NCI-H1694 (cell line): ENCODE data around the gene RPS5.
"Not testable (repeated sequence)": the region's sequence is repeated elsewhere in the genome, so short reads cannot be mapped to it uniquely, and the experiment has no call there.

Experiments used
- DNase-seq: peaks from one replicate; lab custom pipeline; 2025; lab: John Stamatoyannopoulos, UW

Gene RPS5

DNA sequence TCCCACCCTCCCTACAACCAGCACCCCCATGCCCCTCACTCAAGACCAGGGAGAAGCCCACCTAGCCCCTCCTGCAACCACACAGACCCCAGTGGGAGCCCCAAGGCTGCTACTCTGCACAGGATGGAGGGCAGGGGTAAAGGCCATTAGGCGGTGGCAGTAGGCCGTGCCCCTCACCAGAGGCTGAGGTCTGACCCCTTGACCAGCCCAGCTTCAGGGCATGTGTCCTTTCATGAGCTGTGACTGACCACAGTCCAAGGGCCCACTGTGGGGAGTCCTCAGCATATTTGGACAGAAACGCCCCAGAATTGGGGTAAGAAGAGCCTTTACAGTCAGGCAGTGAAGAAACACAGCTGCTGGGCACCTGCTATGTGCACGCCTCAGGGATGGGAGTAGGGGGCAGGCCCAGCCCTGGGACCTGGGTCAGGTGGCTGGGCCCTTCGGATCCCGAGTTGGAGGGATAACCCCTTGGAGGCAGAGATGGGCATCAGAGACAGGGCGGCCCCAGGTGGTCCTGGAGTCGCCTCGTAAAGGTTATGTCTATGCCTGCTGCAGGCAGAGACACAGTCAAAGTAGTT, 1.7 kb upstream of the RPS5 start:
- no peak for DNase-seq

- no peak for DNase-seq
Observed at GRCh38 chr19:58385891-58386575, 1.0 kb upstream of the RPS5 start.

DNA sequence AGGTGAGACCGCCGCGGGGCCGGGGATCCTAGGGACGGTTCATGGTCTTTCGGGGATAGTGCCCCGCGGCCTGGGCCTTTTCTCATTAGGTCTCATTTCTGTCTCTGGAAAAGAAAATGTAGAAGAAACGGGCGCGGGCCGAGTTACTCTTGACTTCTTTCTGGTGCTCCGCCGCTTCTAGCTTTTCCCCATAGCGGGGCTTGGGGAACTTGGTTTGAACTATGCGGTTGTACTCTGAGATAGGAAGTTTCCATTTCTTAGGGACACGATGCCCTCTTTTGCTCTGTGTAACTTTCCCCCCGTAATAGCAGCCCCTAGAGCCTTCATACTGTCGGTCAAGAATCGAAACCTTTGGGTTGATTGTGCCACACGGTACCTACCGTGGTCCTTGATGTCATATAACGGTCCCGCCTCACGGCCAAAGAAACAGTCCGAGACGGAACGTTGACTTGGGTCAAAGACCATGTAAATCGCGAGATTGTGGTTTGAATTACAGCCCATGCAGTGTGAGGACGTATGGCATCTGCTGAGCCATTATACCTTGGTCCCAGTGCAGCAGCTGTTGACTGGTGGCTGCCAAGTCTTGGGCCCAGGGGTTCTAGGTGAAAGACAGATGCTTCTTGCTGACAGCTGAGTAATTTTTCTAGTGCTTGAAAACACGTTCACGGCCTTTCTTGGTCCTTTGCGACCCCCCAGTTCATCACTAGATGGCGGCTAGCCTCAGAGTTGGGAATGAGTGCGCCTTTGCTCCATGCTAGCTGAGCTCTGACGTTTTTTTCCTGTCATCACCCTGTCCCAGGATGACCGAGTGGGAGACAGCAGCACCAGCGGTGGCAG, 487 bp downstream of the RPS5 start:
- peak; percentile 40 for DNase-seq

DNA sequence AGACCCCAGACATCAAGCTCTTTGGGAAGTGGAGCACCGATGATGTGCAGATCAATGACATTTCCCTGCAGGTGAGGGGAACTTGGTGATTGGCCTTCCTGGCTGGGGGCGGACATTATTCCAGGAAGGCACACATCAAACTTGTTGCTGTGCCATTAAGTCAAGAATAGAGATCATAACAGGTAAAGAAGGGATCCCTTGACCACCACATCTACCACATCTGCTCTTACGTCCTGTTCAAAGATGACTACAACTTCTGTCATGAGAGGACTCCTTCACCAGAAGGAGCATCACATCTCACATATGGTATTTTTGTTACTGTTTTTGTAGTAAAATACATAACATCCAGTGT, 1.1 kb downstream of the RPS5 start:
- DNase-seq, result no peak

DNA sequence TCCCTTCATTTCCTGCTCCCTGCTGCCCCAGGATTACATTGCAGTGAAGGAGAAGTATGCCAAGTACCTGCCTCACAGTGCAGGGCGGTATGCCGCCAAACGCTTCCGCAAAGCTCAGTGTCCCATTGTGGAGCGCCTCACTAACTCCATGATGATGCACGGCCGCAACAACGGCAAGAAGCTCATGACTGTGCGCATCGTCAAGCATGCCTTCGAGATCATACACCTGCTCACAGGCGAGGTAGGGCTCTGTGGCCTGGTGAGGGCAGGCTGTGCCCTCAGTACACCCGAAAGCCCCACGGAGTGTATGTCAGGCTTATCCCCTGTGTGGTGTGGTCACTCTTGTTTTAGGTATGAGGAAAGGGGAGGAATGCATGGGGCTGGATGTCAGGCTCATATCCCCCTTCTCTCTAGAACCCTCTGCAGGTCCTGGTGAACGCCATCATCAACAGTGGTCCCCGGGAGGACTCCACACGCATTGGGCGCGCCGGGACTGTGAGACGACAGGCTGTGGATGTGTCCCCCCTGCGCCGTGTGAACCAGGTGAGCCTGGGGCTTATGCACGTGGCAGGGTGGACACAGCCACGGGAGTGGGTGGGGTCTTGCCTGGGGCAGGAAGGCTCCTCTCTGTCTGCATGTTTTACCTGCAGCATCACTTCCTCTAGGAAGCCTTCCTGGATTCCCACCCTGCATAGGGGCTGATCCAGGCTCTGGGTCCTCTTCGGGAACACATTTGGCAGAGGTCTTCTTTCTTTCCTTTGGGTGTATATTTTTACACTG, 6.1 kb downstream of the RPS5 start:
- no peak for DNase-seq

DNA sequence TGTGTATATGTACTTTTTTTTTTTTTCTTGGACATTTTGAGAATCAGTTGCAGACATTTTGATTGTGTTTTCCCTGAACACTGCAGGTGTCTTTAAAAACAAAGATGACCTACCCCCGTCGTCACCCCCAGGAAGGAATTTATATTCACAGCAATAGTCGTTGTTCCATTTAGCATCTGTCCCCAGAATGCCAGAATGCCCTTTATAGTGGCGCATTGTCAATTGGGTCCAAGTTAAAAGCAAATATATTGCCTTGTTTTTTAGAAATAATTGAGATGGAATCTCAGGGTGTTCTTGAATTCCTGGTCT, 6.6 kb downstream of the RPS5 start:
- no peak for DNase-seq

GRCh38 chr19:58394821-58395219, 7.8 kb downstream of the RPS5 start:
- DNase-seq, result no peak

GRCh38 chr19:58395220-58395978, 8.3 kb downstream of the RPS5 start, which contains the start of gene RNF225:
TSS of gene RNF225 (plus strand) at chr19:58395656. CDS start at chr19:58396090, 434 bp downstream.
- no peak for DNase-seq

- no peak for DNase-seq
Observed at GRCh38 chr19:58395979-58396627, 9.0 kb downstream of the RPS5 start.

GRCh38 chr19:58396691-58397532, 9.8 kb downstream of the RPS5 start:
- no peak for DNase-seq

DNA sequence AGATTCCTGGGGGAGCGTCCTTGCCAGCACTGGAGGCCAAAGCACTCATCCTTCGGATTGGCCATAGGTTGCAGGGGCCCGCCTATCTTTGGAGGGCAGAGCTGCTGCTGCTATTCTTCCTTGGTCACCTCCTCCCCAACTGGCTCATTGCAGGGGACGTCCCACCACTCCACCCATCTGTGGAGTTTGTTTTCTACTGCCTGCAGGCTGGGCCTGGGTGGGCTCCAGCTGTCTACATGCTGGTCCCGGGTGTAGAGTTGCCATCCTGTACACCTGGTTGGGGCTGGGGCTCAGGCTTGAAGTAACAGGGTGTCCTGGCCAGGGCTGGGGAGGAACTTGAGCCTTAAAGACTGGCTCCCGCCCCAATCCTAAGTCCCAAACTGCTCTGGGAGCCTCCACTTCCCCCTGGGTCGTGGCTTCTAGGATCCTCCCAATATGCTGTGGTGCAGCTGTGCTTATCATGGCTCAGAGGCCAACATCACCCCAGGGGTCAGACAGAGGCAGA, 10.5 kb downstream of the RPS5 start:
- DNase-seq, result no peak

DNA sequence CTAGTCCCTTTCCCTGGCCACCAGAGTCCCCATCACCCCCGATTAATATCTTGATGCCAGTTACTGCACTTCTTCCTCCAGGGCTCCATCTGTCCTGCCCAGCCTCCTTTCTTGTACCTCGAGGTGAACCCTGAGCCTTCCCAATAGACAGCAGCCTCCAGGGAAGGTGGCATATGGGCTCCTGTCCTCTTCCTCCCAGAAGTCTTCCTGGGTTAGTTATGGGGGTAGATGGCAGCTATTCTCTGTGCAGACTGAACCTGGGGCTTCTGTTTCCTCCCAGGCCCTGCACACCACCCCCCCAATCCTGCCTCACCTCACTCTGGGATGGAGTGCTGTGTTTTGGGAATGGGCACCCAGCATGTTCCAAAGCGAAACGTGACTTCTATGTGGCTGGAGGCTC, 11.0 kb downstream of the RPS5 start:
- no peak for DNase-seq

- no peak for DNase-seq
Observed at GRCh38 chr19:58398545-58398944, 11.5 kb downstream of the RPS5 start.

- DNase-seq, result no peak
Observed at GRCh38 chr19:58399903-58400302, 12.8 kb downstream of the RPS5 start.

DNA sequence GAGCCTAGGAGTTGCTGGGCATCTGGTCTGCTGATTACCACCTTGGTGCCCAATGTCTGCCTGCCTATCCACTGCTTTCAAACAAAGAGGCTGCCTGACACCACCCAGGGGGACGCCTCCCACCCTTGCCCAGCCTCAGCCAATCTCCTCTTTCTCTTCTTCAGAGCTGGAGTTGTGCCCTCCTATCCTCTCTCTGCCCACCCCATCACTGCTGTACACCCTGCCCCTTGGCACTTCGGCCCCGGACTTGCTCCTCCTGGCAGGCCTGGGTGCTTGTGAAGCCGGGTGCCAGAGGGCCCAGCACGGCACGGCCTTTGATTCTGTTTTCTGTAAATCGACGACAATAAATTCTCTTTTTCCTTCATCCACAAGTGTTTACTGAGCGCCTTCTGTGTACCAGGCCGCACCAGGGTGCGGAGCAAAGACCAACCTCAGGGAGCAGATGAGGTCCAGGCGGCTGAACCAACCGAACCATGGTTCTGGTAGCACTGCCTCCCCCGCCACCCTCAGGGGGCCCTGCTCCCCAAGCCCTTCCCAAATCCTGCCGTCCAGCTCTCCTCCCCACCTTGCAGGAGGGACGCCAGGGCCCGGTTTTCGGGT, 13.3 kb downstream of the RPS5 start:
- peak; percentile 45 for DNase-seq

GRCh38 chr19:58400916-58401839, 14.1 kb downstream of the RPS5 start:
- peak; percentile 99 for DNase-seq

- no peak for DNase-seq
Observed at GRCh38 chr19:58401840-58402421, 14.9 kb downstream of the RPS5 start.

DNA sequence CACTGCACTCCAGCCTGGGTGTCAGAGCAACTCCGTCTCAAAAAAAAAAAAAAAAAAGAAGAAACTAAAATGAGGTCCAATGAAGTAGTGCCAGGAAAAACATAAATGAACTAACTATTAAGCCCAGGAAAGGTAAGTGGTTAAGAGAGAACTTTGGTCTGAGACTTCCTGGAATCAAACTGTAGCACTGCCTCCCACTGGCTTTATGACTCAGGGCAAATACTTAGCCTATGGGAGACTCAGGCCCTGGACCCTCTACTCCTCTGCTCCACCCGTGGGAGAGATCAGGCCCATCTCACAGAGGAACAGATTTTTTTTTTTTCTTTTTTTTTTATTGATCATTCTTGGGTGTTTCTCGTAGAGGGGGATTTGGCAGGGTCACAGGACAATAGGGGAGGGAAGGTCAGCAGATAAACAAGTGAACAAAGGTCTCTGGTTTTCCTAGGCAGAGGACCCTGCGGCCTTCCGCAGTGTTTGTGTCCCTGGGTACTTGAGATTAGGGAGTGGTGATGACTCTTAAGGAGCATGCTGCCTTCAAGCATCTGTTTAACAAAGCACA, 16.9 kb downstream of the RPS5 start:
- DNase-seq, result not testable (repeated sequence)
